Transverse colon (tissue), 4 donors: ENCODE measurements around the gene PDE8A.
"Not testable (repeated sequence)": the region's sequence is repeated elsewhere in the genome, so short reads cannot be mapped to it uniquely, and the experiment has no call there.

Experiments
- EP300 ChIP-seq: sonication (generic); formaldehyde crosslinking; IDR thresholded peaks from one replicate; pipeline ENCODE4 v1.6.1; 2017; ENCODE audit warnings: antibody characterized with exemption, low read depth
- POLR2A ChIP-seq: fragments of 450-650 bp; IDR thresholded peaks from one replicate; pipeline ENCODE4 v1.6.1; 2016; ENCODE audit warnings: antibody characterized with exemption, mild to moderate bottlenecking, moderate library complexity
- POLR2AphosphoS5 ChIP-seq, 3 donors: sonication (generic); formaldehyde crosslinking; IDR thresholded peaks; one replicate each; pipeline ENCODE4 v1.6.1; 2016; ENCODE audit warnings: antibody characterized with exemption in 3 of 3
- TF ChIP-seq, protein P1 (sequence below), 5 experiments: fragments of 200-600 bp in 3 of 5; fragments of 450-650 bp in 2 of 5; sonication (generic) in 3 of 5; IDR thresholded peaks; 1 replicate in 2 of 5; 2 replicates in 3 of 5; pipeline ENCODE4 v1.5.1; 2016 to 2017; ENCODE audit warnings: antibody characterized with exemption in 5 of 5, inconsistent platforms in 3 of 5, mild to moderate bottlenecking in 2 of 5, moderate library complexity in 1 of 5

DNA sequence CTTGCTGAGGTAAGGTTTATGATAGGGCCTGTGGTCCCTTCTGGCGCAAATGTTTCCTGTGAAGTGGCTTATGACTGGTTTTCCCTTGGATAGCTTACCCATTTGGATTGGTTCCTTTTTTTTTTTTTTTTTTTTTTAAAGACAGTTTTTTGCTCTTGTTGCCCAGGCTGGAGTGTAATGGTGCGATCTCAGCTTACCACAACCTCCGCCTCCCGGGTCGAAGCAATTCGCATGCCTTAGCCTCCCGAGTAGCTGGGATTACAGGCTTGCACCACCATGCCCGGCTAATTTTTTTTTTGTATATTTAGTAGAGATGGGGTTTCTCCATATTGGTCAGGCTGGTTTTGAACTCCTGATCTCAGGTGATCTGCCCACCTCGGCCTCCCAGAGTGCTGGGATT lies 5.7 kb downstream of the PDE8A start:
- TF ChIP-seq, protein P1, sequence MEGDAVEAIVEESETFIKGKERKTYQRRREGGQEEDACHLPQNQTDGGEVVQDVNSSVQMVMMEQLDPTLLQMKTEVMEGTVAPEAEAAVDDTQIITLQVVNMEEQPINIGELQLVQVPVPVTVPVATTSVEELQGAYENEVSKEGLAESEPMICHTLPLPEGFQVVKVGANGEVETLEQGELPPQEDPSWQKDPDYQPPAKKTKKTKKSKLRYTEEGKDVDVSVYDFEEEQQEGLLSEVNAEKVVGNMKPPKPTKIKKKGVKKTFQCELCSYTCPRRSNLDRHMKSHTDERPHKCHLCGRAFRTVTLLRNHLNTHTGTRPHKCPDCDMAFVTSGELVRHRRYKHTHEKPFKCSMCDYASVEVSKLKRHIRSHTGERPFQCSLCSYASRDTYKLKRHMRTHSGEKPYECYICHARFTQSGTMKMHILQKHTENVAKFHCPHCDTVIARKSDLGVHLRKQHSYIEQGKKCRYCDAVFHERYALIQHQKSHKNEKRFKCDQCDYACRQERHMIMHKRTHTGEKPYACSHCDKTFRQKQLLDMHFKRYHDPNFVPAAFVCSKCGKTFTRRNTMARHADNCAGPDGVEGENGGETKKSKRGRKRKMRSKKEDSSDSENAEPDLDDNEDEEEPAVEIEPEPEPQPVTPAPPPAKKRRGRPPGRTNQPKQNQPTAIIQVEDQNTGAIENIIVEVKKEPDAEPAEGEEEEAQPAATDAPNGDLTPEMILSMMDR (IDR thresholded peaks at IDR 0.05), result not testable (repeated sequence)
- not testable (repeated sequence) for TF ChIP-seq POLR2A; POLR2AphosphoS5 (IDR thresholded peaks at IDR 0.05); EP300
